IMR-90 (cell line): Measurements from ENCODE around the gene CFAP20. TPM values are rescaled to one million over a fixed set of nuclear protein-coding genes. Genes with fewer than 3 reads are reported as not detected.

ENCODE experiments used
- ATAC-seq: fragments of 200-7000 bp; cut with Tn5 transposase; 2 replicates; pipeline ENCODE4 v1.9.1; 2020; ENCODE audit warnings: low read depth, mild to moderate bottlenecking, moderate library complexity
- BruUV-seq: library from RNA; stranded (reverse); fragments of 400-500 nt; replicated peaks from 2 replicates; lab custom pipeline; 2021; lab: Mats Ljungman, UMichigan
- CTCF ChIA-PET: fragments of 300-600 bp; formaldehyde crosslinking; extraction: SDS; loops from one replicate; lab custom pipeline; 2021; ENCODE audit warnings: antibody characterized with exemption; lab: Yijun Ruan, JAX
- POLR2A ChIA-PET: fragments of 300-600 bp; sonication (Branson Sonifier 250); formaldehyde crosslinking; loops from one replicate; lab custom pipeline; 2022; ENCODE audit warnings: antibody characterized with exemption; ENCODE audit not compliant: unreplicated experiment; lab: Charles Lee
- DNase-seq: peaks from one replicate; pipeline ENCODE4 v3.0.0; 2013
- H2AFZ ChIP-seq: replicated peaks from 2 replicates; pipeline ENCODE3; 2013; ENCODE audit warnings: low read length, mild to moderate bottlenecking; ENCODE audit not compliant: poor library complexity
- H2AK5ac ChIP-seq: 2 replicates; pipeline ENCODE4 v1.6.1; 2013; ENCODE audit warnings: low read depth, low read length, inconsistent platforms
- H2AK9ac ChIP-seq: replicated peaks from 2 replicates; pipeline ENCODE3; 2013; ENCODE audit warnings: mild to moderate bottlenecking, low read depth, low read length, moderate library complexity; ENCODE audit not compliant: poor library complexity
- H2BK120ac ChIP-seq: 2 replicates; pipeline ENCODE4 v1.6.1; 2013; ENCODE audit warnings: low read depth, low read length, inconsistent platforms
- H2BK15ac ChIP-seq: 3 replicates; pipeline ENCODE4 v1.6.1; 2013; ENCODE audit warnings: low read depth, low read length, inconsistent platforms
- H2BK20ac ChIP-seq: 2 replicates; pipeline ENCODE4 v1.6.1; 2013; ENCODE audit warnings: low read depth, mild to moderate bottlenecking, inconsistent platforms, low read length, moderate library complexity
- H2BK5ac ChIP-seq: 2 replicates; pipeline ENCODE4 v1.6.1; 2013; ENCODE audit warnings: mild to moderate bottlenecking, low read depth, low read length, inconsistent platforms; ENCODE audit not compliant: poor library complexity, severe bottlenecking
- H3K14ac ChIP-seq: replicated peaks from 2 replicates; pipeline ENCODE4 v1.6.1; 2013; ENCODE audit warnings: low read depth, low read length, inconsistent platforms
- H3K18ac ChIP-seq: 2 replicates; pipeline ENCODE4 v1.6.1; 2013; ENCODE audit warnings: low read depth, low read length, control low read depth
- H3K23ac ChIP-seq: 2 replicates; pipeline ENCODE4 v1.6.1; 2013; ENCODE audit warnings: low read depth, low read length, inconsistent platforms
- H3K27ac ChIP-seq: 2 replicates; pipeline ENCODE4 v1.5.1; 2013; ENCODE audit warnings: mild to moderate bottlenecking, control low read depth, low read length; ENCODE audit not compliant: insufficient read depth
- H3K27me3 ChIP-seq: 2 replicates; pipeline ENCODE4 v1.6.1; 2013; ENCODE audit warnings: low read length; ENCODE audit not compliant: control insufficient read depth, insufficient read depth
- H3K36me3 ChIP-seq: 2 replicates; pipeline ENCODE4 v1.6.1; 2013; ENCODE audit warnings: low read length, mixed read lengths; ENCODE audit not compliant: control insufficient read depth, insufficient read depth
- H3K4ac ChIP-seq: 2 replicates; pipeline ENCODE4 v1.6.1; 2013; ENCODE audit warnings: low read depth, low read length, inconsistent platforms
- H3K4me1 ChIP-seq: 2 replicates; pipeline ENCODE4 v1.6.1; 2013; ENCODE audit warnings: low read length, mixed read lengths; ENCODE audit not compliant: control insufficient read depth, insufficient read depth
- H3K4me2 ChIP-seq: 2 replicates; pipeline ENCODE4 v1.6.1; 2013; ENCODE audit warnings: low read depth, mild to moderate bottlenecking, control low read depth, low read length, moderate library complexity
- H3K4me3 ChIP-seq: 2 replicates; pipeline ENCODE4 v1.5.1; 2013; ENCODE audit warnings: low read depth, mild to moderate bottlenecking, control low read depth, low read length, moderate library complexity; ENCODE audit not compliant: insufficient read depth
- H3K56ac ChIP-seq: 2 replicates; pipeline ENCODE4 v1.6.1; 2013; ENCODE audit warnings: low read length, inconsistent platforms; ENCODE audit not compliant: insufficient read depth; ENCODE audit errors: extremely low read depth
- H3K79me1 ChIP-seq, 2 experiments: 2 replicates each; pipeline ENCODE4 v1.6.1; 2013; ENCODE audit warnings: low read length in 2 of 2, inconsistent platforms in 1 of 2, low read depth in 1 of 2
- H3K9ac ChIP-seq: 2 replicates; pipeline ENCODE4 v1.6.1; 2013; ENCODE audit warnings: low read depth, low read length, control low read depth
- H3K9me1 ChIP-seq: 2 replicates; pipeline ENCODE4 v1.6.1; 2013; ENCODE audit warnings: low read length, inconsistent platforms; ENCODE audit not compliant: insufficient read depth
- H3K9me3 ChIP-seq: 2 replicates; pipeline ENCODE4 v1.6.1; 2013; ENCODE audit warnings: low read length; ENCODE audit not compliant: control insufficient read depth, insufficient read depth
- H4K20me1 ChIP-seq: 2 replicates; pipeline ENCODE4 v1.6.1; 2013; ENCODE audit warnings: low read length, inconsistent platforms; ENCODE audit not compliant: insufficient read depth
- H4K5ac ChIP-seq: 2 replicates; pipeline ENCODE4 v1.6.1; 2013; ENCODE audit warnings: mild to moderate bottlenecking, low read depth, low read length, control low read depth
- H4K8ac ChIP-seq, 2 experiments: 2 replicates each; pipeline ENCODE4 v1.6.1; 2013; ENCODE audit warnings: low read depth in 2 of 2, low read length in 2 of 2, control low read depth in 1 of 2, inconsistent platforms in 1 of 2
- H4K91ac ChIP-seq: 2 replicates; pipeline ENCODE4 v1.6.1; 2013; ENCODE audit warnings: low read depth, low read length, inconsistent platforms; ENCODE audit not compliant: insufficient read depth
- BHLHE40 ChIP-seq: fragments of 150-350 bp; IDR thresholded peaks from 2 replicates; pipeline ENCODE4 v1.6.1; 2016; ENCODE audit warnings: mild to moderate bottlenecking, low read depth, low read length
- CTCF ChIP-seq: conservative IDR thresholded peaks from 2 replicates; pipeline ENCODE4 v1.5.1; 2012; ENCODE audit warnings: mild to moderate bottlenecking, low read depth, low read length, improper control_type of control experiment
- FOS ChIP-seq: fragments of 150-350 bp; IDR thresholded peaks from 2 replicates; pipeline ENCODE4 v1.6.1; 2016; ENCODE audit warnings: low read depth, low read length
- MAFK ChIP-seq: IDR thresholded peaks from 2 replicates; pipeline ENCODE4 v1.6.1; 2012; ENCODE audit warnings: low read depth, low read length, improper control_type of control experiment
- NFE2L2 ChIP-seq: fragments of 150-350 bp; IDR thresholded peaks from 2 replicates; pipeline ENCODE4 v1.6.1; 2016; ENCODE audit warnings: low read depth, mild to moderate bottlenecking, low read length
- RAD21 ChIP-seq: IDR thresholded peaks from 2 replicates; pipeline ENCODE4 v1.6.1; 2012; ENCODE audit warnings: low read length, improper control_type of control experiment
- SMC3 ChIP-seq: fragments of 150-350 bp; IDR thresholded peaks from 2 replicates; pipeline ENCODE4 v1.6.1; 2016; ENCODE audit warnings: low read depth, mild to moderate bottlenecking, antibody characterized with exemption, low read length, moderate library complexity
- WGBS, 2 experiments: methylation state at CpG; one replicate each; pipeline versions ENCODE4 v1.1.5 to v1.1.7; 2013; ENCODE audit warnings: missing lambda C conversion rate in 2 of 2; ENCODE audit not compliant: insufficient read length in 1 of 2; ENCODE audit errors: extremely low coverage in 2 of 2; 5-methylcytosine and 5-hydroxymethylcytosine counted together
- dilution Hi-C: fragments of 300-500 bp; cut with HindIII; formaldehyde crosslinking; loops from one replicate; pipeline ENCODE4 v1.14.3; 2018; ENCODE audit warnings: low sequenced_read_pairs; ENCODE audit not compliant: unreplicated experiment
- in situ Hi-C: fragments of 300-500 bp; cut with MboI; formaldehyde crosslinking; loops from 3 replicates; pipeline ENCODE4 v1.14.3; 2019; ENCODE audit warnings: low sequenced_read_pairs, inconsistent platforms, mixed read lengths
- intact Hi-C: fragments of 100-400 bp; cut with micrococcal nuclease; formaldehyde crosslinking; loops from 2 replicates; pipeline ENCODE4 v1.10.0; 2022
- polyA plus RNA-seq, 3 experiments: library from polyadenylated mRNA; depleted of rRNA; stranded (reverse); fragments of >200 nt; gene quantifications; 2 replicates each; pipeline ENCODE4 v1.2.3, GENCODE V29; 2012; ENCODE audit warnings: low replicate concordance in 1 of 3
- total RNA-seq: library from RNA; depleted of rRNA; stranded (reverse); fragments of >200 nt; gene quantifications from 2 replicates; pipeline ENCODE4 v1.2.3, GENCODE V29; 2012

CFAP20 gene
- total and polyA plus RNA-seq, 2 of the 4 experiments (the other 2 are of a cell fraction): 39.1 to 54.0 TPM

DNA sequence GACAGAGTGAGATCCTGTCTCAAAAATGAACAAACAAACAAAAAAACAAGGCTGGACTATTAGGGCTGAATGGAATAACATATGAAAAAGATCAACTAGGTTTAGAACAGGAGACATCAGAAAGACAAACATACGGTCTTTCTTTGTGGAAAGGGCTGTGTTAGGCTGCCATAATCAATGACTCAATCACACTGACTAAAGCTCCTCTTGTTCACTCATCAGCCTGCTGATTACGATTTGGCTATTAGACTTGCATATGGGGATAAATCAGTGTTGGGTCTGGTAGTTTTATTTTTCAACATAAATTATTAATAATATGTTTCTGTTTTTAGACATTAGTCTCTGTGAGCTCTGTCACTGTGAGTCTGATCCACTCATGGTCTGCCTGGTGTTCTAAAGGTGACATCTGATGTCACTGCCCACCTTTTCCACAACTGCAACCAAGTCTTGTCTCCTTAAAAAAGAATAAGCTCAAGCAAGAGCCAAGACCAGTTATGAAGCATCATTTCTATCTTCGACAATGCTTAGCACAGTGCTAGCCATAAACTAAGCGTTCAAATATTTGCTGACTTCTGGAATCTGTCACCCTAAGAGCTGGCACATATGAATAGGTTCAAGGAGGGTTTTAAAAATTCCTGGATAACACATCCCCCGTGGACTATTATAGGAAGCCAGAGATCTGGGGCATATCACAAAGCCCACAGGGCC lies 10.2 kb downstream of the CFAP20 start:
- Histone ChIP-seq H3K14ac (no peak overlapping the region), H2AK5ac (no peak overlapping the region), H4K20me1 (peaks cover 63% of the 10 kb centered on the region), H3K23ac (no peak overlapping the region), H3K4ac (no peak overlapping the region), H3K27ac (no peak overlapping the region), H2AK9ac (no peak overlapping the region), H4K8ac (no peak overlapping the region), H2BK120ac (no peak overlapping the region), H3K4me1 (peaks cover 22% of the 10 kb centered on the region), H3K36me3 (peaks cover 13% of the 10 kb centered on the region), H4K5ac (no peak overlapping the region), H3K4me2 (no peak overlapping the region), H3K18ac (no peak overlapping the region), H2BK15ac (no peak overlapping the region), H3K79me1 (peaks cover 33 to 59% of the 10 kb centered on the region in 2 experiments), H3K56ac (no peak overlapping the region), H2AFZ (no peak overlapping the region), H3K9ac (no peak overlapping the region), H3K9me3 (no peaks in the 10 kb centered on the region), H2BK5ac (no peak overlapping the region), H2BK20ac (no peak overlapping the region), H3K4me3 (no peak overlapping the region), H4K91ac (no peak overlapping the region), H3K9me1 (peaks cover 31% of the 10 kb centered on the region), H3K27me3 (no peaks in the 10 kb centered on the region)
- in situ Hi-C loops: loop anchor here (25.0 kb wide), 1 partner anchor 207 kb away; no protein-coding TSS in a partner anchor
- no TSS peak for BruUV-seq
- POLR2A ChIA-PET: interaction anchor here (0.6 kb wide), 1 partner anchor 76 kb away, joined by 3 read pairs; no protein-coding TSS in a partner anchor
- dilution Hi-C loops: no loop called here
- no peak for TF ChIP-seq BHLHE40
- TF ChIP-seq FOS: no peak
- TF ChIP-seq MAFK: no peak
- TF ChIP-seq SMC3: no peak
- no peak for TF ChIP-seq NFE2L2
- TF ChIP-seq CTCF: no peak
- TF ChIP-seq RAD21: no peak
- ATAC-seq (no peak), DNase-seq (peak; percentile 35)
- intact Hi-C loops: no loop called here
- WGBS, 2 experiments: 0% methylated on average over 1 of the region's 5 CpGs; no CpG with 5 or more reads in 1 of the 2 experiments
- CTCF ChIA-PET: interaction anchor here (0.8 kb wide), 1 partner anchor 8 kb away, joined by 3 read pairs; no protein-coding TSS in a partner anchor
